NCI-H1930 (cell line): ENCODE data around the gene ZNF524.
"Not testable (repeated sequence)": the region's sequence is repeated elsewhere in the genome, so short reads cannot be mapped to it uniquely, and the experiment has no call there.

Experiments
- DNase-seq, 2 experiments: peaks; one replicate each; lab custom pipeline; 2025; lab: John Stamatoyannopoulos, UW

ZNF524 gene

DNA sequence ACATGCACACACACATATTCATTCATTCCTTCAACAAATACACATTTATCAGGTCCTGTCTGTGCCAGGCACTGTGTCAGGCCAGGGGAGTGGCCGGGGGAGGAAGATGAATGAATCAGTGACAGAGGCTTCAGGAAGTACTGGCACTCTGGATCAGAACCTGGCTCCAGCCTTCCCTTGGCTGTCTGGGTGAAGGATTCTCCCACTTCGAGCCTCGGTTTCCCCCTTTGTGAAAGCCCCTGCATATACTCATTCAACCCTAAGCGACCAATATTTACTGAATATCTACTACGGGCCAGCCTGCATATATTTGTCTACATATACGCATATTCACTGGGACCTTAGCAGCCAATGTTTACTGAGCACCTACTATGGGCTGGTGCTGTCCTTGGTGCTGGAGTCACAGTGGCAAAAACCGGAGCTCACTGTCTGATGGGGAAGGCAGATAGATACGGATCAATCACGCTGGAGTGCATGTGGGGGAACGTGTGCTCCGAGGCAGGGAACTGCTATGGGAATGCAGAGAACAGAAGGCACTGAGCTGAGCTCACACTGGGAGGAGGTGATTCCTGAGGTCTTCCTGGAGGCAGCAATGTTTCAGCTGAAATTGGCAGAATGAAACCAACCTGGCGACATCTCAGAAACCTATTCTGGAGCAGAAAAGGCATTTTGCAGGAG lies 18.8 kb upstream of the ZNF524 start:
- no peak for DNase-seq

DNA sequence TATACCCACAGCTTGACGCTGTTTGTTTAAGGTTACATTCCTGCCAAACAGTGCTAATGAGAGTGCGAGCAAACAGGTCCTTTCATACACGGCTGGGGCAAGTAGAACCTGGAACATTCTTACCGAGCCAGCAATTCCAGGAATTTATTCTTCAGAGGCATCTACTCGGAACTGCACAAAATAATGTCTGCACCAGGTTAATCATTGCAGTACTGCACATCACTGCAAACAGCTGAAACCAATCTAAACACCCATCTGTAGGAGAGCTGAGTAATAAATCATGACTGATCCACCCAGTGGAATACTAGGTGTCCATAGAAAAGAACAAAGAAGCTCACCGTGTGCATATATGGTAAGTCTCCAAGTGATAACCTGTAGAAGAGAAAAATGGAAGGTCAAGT lies 18.3 kb upstream of the ZNF524 start:
- no peak for DNase-seq

DNA sequence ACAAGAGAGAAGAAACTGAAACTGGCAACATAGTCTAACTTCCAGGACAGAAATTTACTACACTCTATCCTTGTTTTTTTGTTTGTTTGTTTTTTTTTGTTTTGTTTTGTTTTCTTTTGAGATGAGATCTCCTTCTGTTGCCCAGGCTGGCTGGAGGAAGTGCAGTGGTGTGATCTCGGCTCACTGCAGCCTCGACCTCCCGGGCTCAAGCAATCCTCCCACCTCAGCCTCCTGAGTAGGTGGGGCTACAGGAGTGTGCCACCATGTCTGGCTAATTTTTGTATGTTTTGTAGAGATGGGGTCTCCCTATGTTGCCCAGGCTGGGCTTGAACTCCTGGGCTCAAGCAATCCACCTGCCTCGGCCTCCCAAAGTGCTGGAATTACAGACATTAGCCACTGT lies 17.8 kb upstream of the ZNF524 start:
- not testable (repeated sequence) for DNase-seq

DNA sequence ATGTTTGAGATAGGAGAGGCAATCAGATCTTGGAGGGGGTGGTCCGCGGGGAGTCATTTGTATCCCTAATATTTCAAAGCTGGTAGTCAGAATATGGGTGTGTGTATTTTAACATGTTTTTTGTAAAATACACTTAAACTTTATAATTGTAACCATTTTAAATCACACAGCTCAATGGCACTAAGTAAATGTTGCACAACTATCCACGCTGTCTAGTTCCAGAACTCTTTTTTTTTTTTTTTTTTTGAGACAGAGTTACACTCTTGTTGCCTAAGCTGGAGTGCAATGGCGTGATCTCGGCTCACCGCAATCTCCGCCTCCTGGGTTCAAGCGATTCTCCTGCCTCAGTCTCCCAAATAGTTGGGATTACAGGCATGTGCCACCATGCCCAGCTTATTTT lies 16.2 kb upstream of the ZNF524 start:
- DNase-seq, result not testable (repeated sequence)

DNA sequence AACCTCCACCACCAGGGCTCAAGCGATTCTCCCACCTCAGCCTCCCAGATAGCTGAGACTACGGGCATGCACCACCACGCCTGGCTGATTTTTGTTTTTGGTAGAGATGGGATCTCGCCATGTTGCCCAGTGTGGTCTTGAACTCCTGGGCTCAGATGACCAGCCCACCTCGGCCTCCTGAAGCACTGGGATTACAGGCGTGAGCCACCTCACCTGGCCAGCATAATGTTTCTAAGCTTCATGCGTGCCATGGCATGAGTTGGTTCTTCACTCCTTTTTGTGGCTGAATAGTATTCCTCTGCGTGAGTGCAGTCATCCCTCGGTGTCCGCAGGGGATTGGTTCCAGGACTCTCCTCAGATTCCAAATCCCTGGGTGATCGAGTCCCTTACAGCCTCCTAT lies 15.2 kb upstream of the ZNF524 start:
- no peak for DNase-seq

DNA sequence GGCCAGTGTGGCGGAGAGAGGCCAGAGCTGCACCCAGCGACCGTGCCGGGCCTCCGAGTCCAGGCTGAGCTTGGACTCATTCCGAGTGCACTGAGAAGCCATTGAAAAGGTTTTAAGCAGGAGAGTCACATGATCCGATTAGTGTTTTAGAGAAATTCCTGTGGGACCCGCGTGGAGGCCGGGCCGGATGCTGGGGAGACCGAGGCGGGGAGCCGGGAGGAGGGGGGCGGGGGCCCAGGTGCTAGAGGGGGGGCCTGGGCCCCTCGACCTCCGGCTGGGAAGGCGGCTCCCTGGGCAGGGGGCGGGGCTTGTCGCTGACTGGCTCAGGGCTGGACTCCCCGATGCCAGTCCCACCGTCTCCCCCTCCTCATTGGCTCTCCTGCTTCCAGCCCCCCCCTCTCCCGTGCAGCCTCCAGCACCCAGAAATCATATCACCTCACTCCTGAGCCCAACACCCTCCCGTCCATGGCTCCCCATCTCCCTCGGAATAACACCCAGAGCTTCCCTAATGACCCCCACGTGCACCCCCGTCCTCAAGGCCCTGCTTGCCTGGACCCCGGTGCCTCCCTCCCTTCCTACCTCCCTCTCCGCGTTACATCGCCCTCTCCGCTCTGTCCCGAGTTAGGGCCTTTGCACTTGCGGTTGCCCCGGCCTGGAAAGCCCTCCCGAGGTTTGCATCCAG lies 14.3 kb upstream of the ZNF524 start:
- peak in 1 of 2 experiments; percentile 27 for DNase-seq

DNA sequence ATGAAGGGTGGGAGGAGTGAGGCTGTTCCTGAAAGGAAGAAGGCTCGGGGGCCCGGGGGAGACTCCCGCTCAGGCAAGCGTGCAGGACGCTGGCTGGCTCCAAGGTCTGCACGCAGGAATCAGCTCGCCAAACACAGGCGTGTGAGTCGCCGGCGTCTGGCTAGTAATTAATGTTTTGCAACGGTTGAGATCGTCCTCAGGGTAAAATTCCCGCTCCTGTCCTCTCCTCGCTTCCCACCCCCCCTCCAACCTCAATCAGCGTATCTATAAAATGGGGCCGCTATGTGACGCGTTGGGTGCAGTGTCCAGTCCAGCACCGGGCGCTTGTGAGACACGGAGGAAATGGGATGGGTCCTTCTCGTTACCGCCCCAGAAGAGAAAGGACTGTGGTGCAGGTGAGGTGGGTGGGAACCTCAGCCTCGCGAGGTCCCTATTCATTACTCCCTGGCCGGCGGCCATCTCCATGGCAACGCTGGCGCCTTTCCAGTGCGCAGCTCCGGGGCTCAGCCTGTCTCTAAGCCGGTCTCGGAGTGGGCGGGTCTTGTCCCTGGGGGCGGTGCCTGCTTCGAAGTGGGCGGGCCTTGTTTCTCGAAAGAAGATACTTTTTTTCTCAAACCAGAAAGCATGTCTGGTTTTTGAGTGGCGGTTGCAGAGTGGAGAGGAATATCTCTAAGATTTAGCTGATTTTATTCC lies 13.0 kb upstream of the ZNF524 start:
- peak; percentile 95 to 97 for DNase-seq

DNA sequence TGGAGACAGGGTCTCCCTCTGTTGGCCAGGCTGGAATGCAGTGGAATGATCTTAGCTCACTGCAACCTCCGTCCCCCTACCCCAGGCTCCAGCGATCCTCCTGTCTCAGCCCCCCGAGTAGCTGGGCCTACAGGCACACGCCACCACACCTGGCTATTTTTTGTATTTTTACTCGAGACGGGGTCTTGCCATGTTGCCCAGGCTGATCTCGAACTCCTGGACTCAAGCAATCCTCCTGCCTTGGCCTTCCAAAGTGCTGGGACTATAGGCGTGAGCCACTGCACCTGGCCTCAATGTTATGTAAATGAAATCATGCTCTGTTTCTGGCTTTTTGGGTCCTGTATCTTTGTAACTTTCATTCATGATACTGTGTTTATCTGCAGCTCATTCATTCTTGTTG lies 11.3 kb upstream of the ZNF524 start:
- DNase-seq, result no peak

DNA sequence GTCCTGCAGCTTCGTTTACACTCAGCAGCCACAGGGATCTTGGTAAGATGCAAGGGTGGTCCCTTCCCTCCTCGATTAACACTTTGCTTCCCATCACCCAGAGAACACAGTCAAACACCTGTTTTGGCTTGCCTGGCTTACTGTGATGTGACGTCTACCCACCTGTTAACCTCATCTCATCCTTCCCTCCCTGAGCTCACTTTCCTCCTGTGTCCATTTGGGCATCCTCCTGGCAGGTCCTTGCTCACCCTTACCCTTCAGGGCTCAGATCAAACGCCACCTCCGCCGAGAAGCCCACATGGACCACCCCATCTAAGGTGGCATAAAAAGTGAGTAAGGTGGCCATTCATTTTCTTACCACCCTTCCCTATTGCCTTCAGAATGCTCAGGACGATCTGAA lies 10.0 kb upstream of the ZNF524 start:
- no peak for DNase-seq

DNA sequence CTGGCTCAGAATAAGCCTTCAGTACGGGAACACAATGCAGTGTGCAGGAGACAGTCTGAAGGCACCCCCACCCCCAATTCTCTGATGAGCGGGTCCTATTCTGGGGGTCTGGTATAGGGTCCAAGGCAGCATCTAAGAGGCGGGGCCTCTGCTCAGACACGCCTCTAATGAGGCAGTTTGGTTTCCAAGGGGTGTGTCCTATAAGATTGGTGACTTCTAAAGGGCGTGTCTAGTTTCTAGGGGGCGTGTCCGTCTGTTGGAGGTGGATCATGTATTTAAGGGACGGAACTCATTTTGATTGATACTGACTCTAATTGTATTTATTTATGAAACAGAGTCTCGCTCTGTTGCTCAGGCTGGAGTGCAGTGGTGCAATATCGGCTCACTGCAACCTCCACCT lies 9.5 kb upstream of the ZNF524 start:
- no peak for DNase-seq

DNA sequence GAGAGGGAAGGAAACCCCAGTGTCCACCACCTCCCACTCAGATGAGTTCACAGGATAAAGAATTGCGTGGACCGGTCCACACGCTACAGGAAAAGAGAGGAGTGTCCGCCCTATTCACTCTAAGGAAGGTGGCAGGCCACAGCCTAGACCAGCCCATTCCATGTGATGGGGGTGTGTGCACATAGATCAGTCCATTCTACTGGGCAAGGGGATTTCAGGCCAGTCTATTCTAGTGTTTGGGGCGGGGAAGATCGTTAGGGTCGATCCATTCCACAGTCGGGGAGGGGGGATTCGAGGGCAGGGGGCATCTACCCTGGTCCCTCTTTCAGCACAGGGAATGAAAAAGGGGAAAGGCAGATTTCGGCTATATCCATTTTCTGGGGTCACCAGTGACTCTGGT lies 8.5 kb upstream of the ZNF524 start:
- DNase-seq, result peak in 1 of 2 experiments; percentile 25

DNA sequence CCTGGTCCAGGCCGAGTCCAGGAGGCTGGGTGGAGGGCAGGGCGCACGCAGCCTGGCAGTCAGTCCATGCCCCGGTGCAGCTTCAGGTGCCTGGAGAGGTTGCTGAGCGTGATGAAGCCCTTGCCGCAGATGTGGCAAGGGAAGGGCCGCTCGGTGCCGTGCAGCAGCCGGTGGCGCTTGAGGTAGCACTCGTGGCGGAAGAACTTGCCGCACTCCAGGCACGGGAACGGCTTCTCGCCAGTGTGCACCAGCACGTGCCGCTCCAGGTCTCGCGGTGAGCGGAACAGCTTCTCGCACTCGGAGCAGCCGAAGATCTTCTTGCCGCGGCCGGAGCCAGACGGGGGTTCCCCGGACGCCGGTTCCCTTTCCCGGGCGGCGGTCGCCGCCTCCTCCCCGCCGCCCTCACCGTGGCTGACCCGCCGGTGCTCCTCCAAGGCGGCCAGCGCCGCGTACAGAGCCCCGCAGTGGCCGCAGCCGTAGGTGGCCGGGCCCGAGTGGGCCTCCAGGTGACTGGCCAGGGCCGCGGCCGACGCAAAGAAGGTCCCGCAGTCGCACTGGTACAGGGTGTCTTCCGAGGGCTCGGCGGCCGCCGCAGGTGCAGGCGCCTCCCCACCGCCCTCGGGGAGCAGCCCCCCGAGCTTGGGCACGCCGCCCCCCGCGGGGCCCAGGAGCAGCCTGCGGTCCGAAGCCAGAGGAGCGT lies 7.5 kb upstream of the ZNF524 start:
- DNase-seq, result no peak

DNA sequence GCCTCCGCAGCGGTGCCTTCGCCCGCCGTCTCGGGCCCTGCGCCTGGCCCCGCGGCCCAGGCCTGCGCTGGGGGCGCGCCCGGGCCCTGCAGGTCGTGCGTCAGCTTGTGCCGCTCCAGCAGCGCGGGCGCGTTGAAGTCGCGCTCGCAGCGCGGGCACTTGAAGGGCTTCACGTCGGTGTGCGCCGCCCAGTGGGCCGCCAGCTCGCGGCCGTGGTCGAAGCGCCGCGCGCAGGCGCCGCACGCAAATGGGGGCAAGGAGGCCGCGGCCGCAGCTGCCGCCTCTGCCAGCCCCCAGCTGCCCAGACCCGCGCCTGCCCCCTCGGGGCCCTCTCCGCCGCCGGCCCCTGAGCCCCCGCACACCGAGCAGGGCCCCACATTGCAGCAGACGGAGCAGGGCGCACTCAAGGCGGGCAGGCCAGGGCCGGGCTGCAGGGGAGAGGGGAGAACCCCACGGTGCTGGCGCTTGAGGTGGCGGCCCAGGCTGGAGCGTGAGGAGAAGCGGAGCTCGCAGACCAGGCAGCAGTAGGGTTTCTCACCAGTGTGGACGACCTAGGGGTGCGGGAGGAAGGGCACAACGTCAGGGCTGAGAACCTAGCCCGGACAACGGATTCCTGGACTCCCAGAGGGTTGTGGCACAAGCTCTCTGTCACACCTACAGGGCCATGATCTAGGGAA lies 6.9 kb upstream of the ZNF524 start:
- DNase-seq, result no peak

DNA sequence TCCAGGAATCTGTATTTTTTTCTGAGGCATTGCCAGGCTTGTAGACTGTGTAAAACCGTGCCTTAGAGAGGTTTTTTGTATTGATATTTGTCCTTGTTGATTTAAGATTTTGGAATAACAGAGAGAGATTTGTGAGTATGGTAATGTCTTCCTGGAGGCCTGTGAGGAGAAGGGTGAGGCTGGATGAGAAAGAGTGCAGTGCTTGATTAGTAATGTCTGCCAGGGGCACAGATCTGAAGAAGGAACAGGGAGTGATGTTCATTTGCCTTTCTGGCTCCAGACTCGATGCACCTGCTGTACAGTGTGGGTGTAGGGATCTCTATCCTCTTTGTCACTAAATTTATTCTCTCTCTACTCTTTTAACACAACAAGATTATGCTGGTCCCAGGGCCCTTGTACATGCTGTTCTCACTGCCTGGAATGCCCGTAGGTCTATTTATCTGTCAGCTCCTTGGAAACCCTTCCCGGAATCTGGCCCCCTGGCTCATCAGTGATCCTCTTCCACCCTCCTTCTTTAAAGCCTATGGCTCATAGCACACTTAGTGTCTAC lies 5.0 kb upstream of the ZNF524 start:
- no peak for DNase-seq

DNA sequence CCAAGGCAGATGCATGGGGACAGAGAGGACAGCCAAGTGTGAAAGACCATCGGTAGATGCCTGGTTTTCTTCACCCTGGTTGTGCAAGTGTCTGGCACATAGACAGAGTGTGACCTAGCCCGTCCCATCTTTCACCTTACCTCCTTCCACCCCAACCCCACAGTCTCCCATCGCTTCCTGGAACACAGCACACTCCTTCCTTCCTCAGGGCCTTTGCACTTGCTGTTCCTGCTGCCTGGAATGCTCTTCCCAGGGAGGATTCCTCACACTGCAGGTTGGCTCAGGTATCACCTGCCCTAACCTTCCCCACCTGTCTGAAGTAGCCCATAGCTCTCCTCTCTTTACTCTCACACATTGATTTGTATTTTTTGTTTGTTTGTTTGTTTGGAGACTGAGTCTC lies 3.8 kb upstream of the ZNF524 start:
- DNase-seq, result no peak

DNA sequence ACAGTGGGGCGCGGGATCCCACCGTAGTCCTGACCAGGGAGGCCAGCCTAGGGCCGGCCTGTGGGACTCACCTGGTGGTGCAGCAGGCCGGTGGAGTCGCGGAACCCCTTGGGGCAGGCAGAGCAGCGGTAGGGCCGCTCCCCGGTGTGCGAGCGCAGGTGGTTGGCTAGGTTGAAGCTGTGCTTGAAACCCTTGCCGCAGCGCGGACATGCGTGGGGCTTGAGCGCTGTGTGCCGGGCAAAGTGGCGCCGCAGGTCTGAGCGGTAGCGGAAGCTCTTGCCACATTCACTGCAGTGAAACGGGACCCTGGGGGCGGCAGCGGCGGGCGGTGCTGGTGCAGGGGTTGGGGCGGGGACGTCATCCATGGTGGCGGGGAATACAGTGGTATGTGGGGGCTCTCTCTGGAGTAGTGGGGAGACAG lies 2.6 kb upstream of the ZNF524 start:
- no peak for DNase-seq

DNA sequence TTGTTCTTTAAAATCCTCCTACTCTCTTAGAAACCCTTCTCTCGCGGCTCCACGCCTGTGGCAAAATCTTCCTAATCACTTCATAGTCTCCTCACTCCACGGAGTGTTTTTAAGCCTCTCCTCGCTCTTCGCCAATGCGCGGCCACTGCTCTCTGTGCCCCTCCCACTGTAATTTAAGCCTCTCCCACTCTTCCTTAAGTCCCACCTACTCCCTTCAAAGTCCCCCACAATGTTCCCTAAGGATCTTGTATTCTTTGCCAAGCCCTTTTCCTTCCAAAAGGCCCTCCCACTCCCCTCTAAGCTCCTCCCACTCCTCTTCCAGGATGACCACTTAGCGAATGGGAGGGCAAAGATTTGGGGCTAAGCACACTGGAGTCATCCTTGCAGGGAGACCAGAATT lies 2.1 kb upstream of the ZNF524 start:
- no peak for DNase-seq

DNA sequence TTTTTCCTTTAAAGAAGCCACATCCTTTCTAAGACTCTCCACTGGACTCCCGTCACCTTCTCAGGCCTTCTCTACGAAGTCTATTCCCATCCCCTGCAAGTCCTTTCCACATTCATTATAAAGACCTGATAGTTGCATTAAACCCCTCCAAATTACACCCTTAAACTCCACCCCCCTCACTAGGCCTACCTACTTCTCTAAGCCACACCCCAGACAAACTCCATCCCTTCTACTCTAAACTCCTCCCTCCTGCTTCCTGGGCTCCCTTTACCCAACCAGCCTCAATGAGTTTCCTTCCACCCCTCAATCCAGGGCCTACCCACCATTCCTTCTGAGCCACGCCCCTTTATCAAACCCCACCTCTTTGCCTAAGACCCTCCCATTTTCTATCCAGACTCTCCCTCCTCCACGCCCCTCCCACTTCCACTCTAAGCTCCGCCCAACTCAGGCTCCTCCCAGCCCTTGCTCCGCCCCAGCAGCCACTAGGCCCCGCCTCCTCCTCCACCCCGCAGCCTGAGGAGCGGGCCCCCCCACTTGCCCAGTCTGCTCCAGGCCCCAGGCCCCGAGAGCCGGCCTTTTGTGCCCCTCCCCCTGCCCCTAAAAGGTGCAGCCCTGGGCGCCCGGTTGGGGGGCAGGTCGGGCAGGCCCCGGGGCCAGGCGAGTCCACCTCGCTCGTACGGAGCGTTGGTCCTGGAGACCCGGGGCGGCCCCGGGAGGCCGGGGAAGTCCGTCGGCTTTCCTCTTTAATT lies 1.2 kb upstream of the ZNF524 start:
- peak; percentile 86 to 89 for DNase-seq

DNA sequence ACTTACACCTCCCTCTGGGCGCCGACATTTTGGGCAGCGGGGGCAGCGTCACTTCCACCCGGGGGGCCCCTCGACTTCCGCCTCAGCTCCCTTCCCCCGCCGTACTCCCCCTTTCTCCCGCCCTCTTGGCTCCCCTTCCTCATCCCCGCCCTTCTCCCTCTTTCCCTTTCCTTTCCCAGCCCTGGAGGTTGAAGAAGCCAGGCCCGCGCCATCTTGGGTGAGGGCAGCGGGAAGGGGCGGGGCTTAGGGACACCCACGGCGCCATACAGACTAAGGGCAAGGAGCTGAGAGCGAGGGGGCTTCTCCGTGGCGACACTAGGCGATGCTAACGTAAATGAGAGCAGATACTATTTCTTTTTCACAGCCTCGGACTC lies 633 bp upstream of the ZNF524 start, which contains the start of gene FIZ1:
Gene FIZ1, minus strand, starts transcription at position 50 of the 374 bp plus-strand sequence. CDS start 1,652 bp downstream, outside the sequence.
- peak; percentile 99 to 100 for DNase-seq

DNA sequence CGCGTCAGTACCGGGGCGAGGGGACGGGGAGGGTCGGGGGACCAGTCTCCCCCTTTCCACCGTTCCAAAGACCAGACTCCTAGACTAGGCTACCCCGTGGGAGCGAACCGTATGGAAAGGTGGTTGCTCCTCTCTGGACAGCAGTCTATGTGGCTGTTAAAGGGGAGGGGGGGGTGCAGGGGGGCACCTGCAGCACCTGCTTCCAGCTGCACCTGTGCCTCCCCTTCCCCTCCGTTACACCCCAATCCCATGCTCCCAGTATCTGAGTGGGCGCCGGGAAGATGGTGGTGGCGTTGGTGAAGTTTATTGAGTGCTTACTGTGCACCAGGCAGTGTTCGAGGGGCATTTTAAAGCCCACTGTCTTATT lies 557 bp downstream of the ZNF524 start:
- no peak for DNase-seq

DNA sequence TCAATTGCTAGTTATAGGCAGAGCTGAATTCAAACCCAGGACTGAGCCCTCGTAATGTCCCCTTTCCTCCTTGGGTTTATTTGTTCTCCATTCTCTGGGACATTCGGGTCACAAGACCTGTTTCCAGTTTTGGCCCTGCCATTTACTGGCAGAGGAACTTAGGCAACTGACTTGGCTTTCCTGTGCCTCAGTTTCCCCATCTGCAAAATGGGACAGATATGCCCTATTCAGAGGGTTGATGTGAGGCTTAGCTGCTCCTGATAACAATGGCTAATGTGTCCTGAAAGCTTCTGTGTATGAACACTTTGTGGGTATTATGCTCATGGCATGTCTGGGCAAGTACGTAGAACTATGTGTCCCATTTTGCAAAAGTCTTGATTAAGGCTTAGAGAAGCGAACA lies 996 bp downstream of the ZNF524 start:
- no peak for DNase-seq
